ENCODE data around the gene NPAS3. TPM values are rescaled to one million over a fixed set of nuclear protein-coding genes. Genes with fewer than 3 reads are reported as not detected.

Gene NPAS3
- total and polyA plus RNA-seq, 7 donors = 0.36 to 6.4 (median 4.6) TPM; not detected in 2

GRCh38 chr14:33275879-33276278 is 337.2 kb downstream of the NPAS3 start:
- Histone ChIP-seq H3K9me3 (no peaks in the 10 kb centered on the region), H3K27ac (no peak overlapping the region), H3K4me3 (no peak overlapping the region), H3K36me3 (no peaks in the 10 kb centered on the region), H3K27me3 (no peaks in the 10 kb centered on the region), H3K4me1 (no peaks in the 10 kb centered on the region)
- WGBS, 2 donors = 70 to 81% methylated on average over 4 of the region's 4 CpGs
- TF ChIP-seq CTCF (IDR thresholded peaks at IDR 0.05) (no peak), POLR2AphosphoS5 (IDR thresholded peaks at IDR 0.05) (no peak), EP300 (IDR thresholded peaks at IDR 0.05) (no peak), POLR2A (IDR thresholded peaks at IDR 0.05) (no peak)
- intact Hi-C loops (cut with DNase I) = no loop called here
- DNase-seq = no peak

- H3K4me3 ChIP-seq = no peak overlapping the region
- intact Hi-C loops (cut with DNase I) = no loop called here
- 54 to 82% methylated on average over 3 of the region's 3 CpGs for WGBS, 2 donors
Observed at GRCh38 chr14:33279865-33280264, 341.2 kb downstream of the NPAS3 start.

GRCh38 chr14:33280646-33281045 is 342.0 kb downstream of the NPAS3 start:
- Histone ChIP-seq H3K9me3 (no peaks in the 10 kb centered on the region), H3K27me3 (no peaks in the 10 kb centered on the region), H3K4me3 (no peak overlapping the region), H3K27ac (no peak overlapping the region), H3K4me1 (no peaks in the 10 kb centered on the region), H3K36me3 (no peaks in the 10 kb centered on the region)
- intact Hi-C loops (cut with DNase I) = no loop called here
- TF ChIP-seq EP300 (IDR thresholded peaks at IDR 0.05) (no peak), POLR2AphosphoS5 (IDR thresholded peaks at IDR 0.05) (no peak), POLR2A (IDR thresholded peaks at IDR 0.05) (no peak), CTCF (IDR thresholded peaks at IDR 0.05) (no peak)
- DNase-seq = no peak
- 74 to 80% methylated on average over 3 of the region's 3 CpGs for WGBS, 2 donors

More at GRCh38 chr14:33279865-33280264, 341.2 kb downstream of the NPAS3 start:
- Histone ChIP-seq H3K27me3 (no peaks in the 10 kb centered on the region), H3K27ac (no peak overlapping the region), H3K36me3 (no peaks in the 10 kb centered on the region), H3K4me1 (no peaks in the 10 kb centered on the region), H3K9me3 (no peaks in the 10 kb centered on the region)
- TF ChIP-seq POLR2AphosphoS5 (IDR thresholded peaks at IDR 0.05) (no peak), POLR2A (IDR thresholded peaks at IDR 0.05) (no peak), EP300 (IDR thresholded peaks at IDR 0.05) (no peak), CTCF (IDR thresholded peaks at IDR 0.05) (no peak)
- no peak for DNase-seq

- TF ChIP-seq POLR2AphosphoS5 (IDR thresholded peaks at IDR 0.05) (no peak), CTCF (IDR thresholded peaks at IDR 0.05) (no peak), POLR2A (IDR thresholded peaks at IDR 0.05) (no peak), EP300 (IDR thresholded peaks at IDR 0.05) (no peak)
- Histone ChIP-seq H3K36me3 (no peaks in the 10 kb centered on the region), H3K27ac (no peak overlapping the region), H3K4me3 (no peak overlapping the region), H3K9me3 (no peaks in the 10 kb centered on the region), H3K4me1 (no peaks in the 10 kb centered on the region), H3K27me3 (no peaks in the 10 kb centered on the region)
- DNase-seq = no peak
- 81 to 88% methylated on average over 11 of the region's 11 CpGs for WGBS, 2 donors
- intact Hi-C loops (cut with DNase I) = no loop called here
Observed at GRCh38 chr14:33282331-33283230, 343.9 kb downstream of the NPAS3 start.

Measured in sigmoid colon (tissue), 7 donors.